ENCODE results near the gene JAKMIP2. TPM values are rescaled to one million over a fixed set of nuclear protein-coding genes. Genes with fewer than 3 reads are reported as not detected.

JAKMIP2 gene
- total and polyA plus RNA-seq, 10 donors: 0.09 to 2.4 (median 1.5) TPM

DNA sequence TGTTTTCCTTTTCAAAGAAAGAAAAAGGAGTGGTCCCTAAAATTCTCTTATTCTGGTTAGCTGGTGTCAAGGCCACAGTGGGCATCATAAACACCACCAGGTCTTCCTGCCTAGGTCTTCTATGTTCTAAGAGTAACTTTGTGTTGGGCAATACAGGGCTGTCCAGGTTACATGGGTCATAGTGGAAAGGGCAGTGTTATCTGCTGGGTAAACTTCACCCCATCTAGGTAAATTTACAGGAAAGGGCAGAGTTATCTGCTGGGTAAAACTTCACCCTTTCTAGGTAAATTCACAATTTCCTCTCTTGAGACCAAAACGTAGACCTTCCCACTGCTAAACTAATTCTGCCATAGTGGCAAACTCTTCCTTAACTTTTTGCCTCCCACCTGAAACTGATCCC is 18.9 kb upstream of the JAKMIP2 start:
- H3K4me3 ChIP-seq: no peak overlapping the region
- no peak for DNase-seq
- no peak overlapping the region for H3K27ac ChIP-seq
- H3K9me3 ChIP-seq: no peaks in the 10 kb centered on the region
- WGBS, 5 donors: 62 to 83% (median 78%) methylated on average over 1 of the region's 1 CpG
- H3K27me3 ChIP-seq (replicated peaks in 1 of 7): peaks cover 0 to 36% (median 0%) of the 10 kb centered on the region in 7 donors
- TF ChIP-seq, protein P1, sequence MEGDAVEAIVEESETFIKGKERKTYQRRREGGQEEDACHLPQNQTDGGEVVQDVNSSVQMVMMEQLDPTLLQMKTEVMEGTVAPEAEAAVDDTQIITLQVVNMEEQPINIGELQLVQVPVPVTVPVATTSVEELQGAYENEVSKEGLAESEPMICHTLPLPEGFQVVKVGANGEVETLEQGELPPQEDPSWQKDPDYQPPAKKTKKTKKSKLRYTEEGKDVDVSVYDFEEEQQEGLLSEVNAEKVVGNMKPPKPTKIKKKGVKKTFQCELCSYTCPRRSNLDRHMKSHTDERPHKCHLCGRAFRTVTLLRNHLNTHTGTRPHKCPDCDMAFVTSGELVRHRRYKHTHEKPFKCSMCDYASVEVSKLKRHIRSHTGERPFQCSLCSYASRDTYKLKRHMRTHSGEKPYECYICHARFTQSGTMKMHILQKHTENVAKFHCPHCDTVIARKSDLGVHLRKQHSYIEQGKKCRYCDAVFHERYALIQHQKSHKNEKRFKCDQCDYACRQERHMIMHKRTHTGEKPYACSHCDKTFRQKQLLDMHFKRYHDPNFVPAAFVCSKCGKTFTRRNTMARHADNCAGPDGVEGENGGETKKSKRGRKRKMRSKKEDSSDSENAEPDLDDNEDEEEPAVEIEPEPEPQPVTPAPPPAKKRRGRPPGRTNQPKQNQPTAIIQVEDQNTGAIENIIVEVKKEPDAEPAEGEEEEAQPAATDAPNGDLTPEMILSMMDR (IDR thresholded peaks at IDR 0.05 in 8 of 11, conservative IDR thresholded peaks at IDR 0.05 in 3 of 11): no peak
- no peak for TF ChIP-seq POLR2A (IDR thresholded peaks at IDR 0.05)
- no peak for TF ChIP-seq POLR2AphosphoS5 (IDR thresholded peaks at IDR 0.05)
- intact Hi-C loops (cut with DNase I; ENCODE audit: low total_unique reads): no loop called here
- H3K4me1 ChIP-seq: peaks cover 0 to 21% (median 11%) of the 10 kb centered on the region in 6 donors
- H3K36me3 ChIP-seq: no peaks in the 10 kb centered on the region

DNA sequence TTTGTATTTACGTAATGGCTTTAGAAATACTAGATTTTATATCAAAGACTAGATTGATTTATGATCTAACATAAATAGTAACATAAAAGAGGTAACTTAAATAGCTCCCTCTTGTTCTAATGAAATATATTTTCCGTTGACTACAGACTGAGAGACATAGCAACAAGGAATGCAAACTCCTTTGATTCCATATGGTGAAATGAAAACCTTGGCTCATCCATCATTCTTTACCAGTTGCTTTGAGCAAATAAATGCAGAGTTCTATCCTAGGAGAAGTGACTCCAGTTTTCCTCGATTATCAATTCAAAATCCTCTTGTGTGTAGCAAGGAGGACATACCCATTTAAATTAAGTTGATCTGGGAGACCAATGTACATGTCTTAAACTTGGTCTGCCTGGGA is 18.0 kb upstream of the JAKMIP2 start:
- intact Hi-C loops (cut with DNase I; ENCODE audit: low total_unique reads): no loop called here

DNA sequence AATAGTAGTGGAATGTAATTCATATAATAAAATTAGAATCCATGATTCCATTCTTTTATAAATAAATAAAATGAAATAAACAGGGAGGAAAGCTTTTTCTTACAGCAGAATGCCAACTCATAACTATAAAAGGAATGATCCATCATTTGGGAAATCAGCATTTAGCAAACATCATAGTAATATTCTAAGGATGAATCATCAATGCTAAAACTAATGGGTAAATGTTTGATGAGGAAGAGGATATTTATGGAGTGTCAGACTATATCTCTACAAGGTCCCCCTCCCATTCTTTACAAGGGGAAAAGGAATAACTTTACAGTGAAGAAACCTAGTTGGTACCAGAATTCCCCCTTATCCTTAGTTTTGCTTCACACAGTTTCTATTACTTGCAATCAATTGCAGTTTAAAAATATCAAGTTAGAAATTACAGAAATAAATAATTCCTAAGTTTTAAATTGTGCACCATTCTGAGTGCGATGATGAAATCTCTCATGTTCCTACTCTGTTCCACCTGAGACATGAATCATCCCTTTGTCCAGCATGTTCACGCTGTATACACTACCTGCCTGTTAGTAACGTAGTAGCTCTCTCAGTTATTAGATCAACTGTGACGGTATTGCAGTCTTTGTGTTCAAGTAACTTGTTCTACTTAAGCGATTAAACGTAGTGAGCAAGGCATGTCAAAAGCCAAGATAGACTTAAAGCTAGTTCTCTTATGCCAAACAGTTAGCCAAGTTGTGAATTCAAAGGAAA is 14.2 kb upstream of the JAKMIP2 start:
- no peak for DNase-seq
- WGBS, 5 donors: 77 to 84% (median 79%) methylated on average over 6 of the region's 6 CpGs

More for the DNA sequence above, 18.0 kb upstream of the JAKMIP2 start:
- peaks cover 0 to 17% (median 11%) of the 10 kb centered on the region in 6 donors for H3K4me1 ChIP-seq
- H3K27me3 ChIP-seq (replicated peaks in 1 of 7): peaks cover 0 to 32% (median 0%) of the 10 kb centered on the region in 7 donors
- WGBS, 5 donors: 75 to 91% (median 81%) methylated on average over 3 of the region's 3 CpGs
- no peak overlapping the region for H3K4me3 ChIP-seq
- no peak for DNase-seq
- TF ChIP-seq, protein P1 (IDR thresholded peaks at IDR 0.05 in 8 of 11, conservative IDR thresholded peaks at IDR 0.05 in 3 of 11): no peak
- TF ChIP-seq POLR2AphosphoS5 (IDR thresholded peaks at IDR 0.05) (no peak), POLR2A (IDR thresholded peaks at IDR 0.05) (no peak)
- no peaks in the 10 kb centered on the region for H3K36me3 ChIP-seq
- H3K9me3 ChIP-seq: no peaks in the 10 kb centered on the region
- H3K27ac ChIP-seq: no peak overlapping the region

DNA sequence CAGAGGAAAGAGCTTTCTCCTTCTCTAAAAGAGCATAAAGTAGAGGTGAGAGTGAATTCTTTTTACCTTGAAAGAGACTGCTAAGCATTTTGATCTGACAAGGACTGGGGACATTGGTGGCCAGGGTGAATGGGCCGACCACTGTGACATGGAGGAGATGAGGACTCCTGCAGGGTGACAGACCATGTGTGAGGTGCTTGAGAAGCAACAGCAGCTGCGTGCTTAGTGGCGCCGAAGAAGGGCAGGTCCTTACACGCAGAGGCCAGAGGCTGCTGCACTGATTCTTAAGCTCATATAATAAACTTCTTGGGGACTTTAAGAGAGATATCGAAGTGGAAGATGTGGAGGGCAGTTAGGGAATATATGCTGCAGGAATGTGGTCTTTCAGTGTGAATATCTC is 8.7 kb upstream of the JAKMIP2 start:
- intact Hi-C loops (cut with DNase I; ENCODE audit: low total_unique reads): no loop called here
- Histone ChIP-seq H3K4me3 (no peak overlapping the region), H3K4me1 (no peaks in the 10 kb centered on the region), H3K27me3 (replicated peaks in 1 of 7) (no peaks in the 10 kb centered on the region), H3K36me3 (no peaks in the 10 kb centered on the region), H3K27ac (no peak overlapping the region), H3K9me3 (no peaks in the 10 kb centered on the region)
- TF ChIP-seq POLR2A (IDR thresholded peaks at IDR 0.05): no peak
- no peak for TF ChIP-seq POLR2AphosphoS5 (IDR thresholded peaks at IDR 0.05)
- TF ChIP-seq, protein P1 (IDR thresholded peaks at IDR 0.05 in 8 of 11, conservative IDR thresholded peaks at IDR 0.05 in 3 of 11): no peak
- 89 to 94% (median 92%) methylated on average over 6 of the region's 6 CpGs for WGBS, 5 donors
- DNase-seq: no peak

More for the DNA sequence above, 14.2 kb upstream of the JAKMIP2 start:
- Histone ChIP-seq H3K4me1 (no peaks in the 10 kb centered on the region), H3K9me3 (no peaks in the 10 kb centered on the region), H3K27me3 (replicated peaks in 1 of 7) (peaks cover 0 to 22% (median 0%) of the 10 kb centered on the region in 7 donors), H3K36me3 (no peaks in the 10 kb centered on the region), H3K4me3 (no peak overlapping the region), H3K27ac (no peak overlapping the region)
- intact Hi-C loops (cut with DNase I; ENCODE audit: low total_unique reads): no loop called here
- no peak for TF ChIP-seq POLR2AphosphoS5 (IDR thresholded peaks at IDR 0.05)
- TF ChIP-seq, protein P1 (IDR thresholded peaks at IDR 0.05 in 8 of 11, conservative IDR thresholded peaks at IDR 0.05 in 3 of 11): no peak
- no peak for TF ChIP-seq POLR2A (IDR thresholded peaks at IDR 0.05)

Data from spleen (tissue), 11 donors.